Body of pancreas (tissue), 4 donors: ENCODE data around the gene METTL24. TPM values are rescaled to one million over a fixed set of nuclear protein-coding genes. Genes with fewer than 3 reads are reported as not detected.
"Not testable (repeated sequence)": the region's sequence is repeated elsewhere in the genome, so short reads cannot be mapped to it uniquely, and the experiment has no call there.

Experiments
- ATAC-seq: fragments of 150-250 bp; one replicate; pipeline ENCODE4 v1.9.1; 2016
- DNase-seq, 4 donors: peaks; one replicate each; pipeline ENCODE4 v3.0.0-alpha.2; 2019
- H3K27ac ChIP-seq, 4 donors: fragments of 200-600 bp; sonication (generic); 1 replicate in 3 of 4; 2 replicates in 1 of 4; pipeline versions ENCODE4 v1.5.1 to v1.6.1; 2016 to 2019; ENCODE audit warnings: mild to moderate bottlenecking in 1 of 4, mixed read lengths in 1 of 4, moderate library complexity in 1 of 4
- H3K27me3 ChIP-seq, 2 donors: fragments of 200-600 bp; sonication (generic); one replicate each; pipeline ENCODE4 v1.6.0; 2016; ENCODE audit warnings: mild to moderate bottlenecking in 1 of 2
- H3K36me3 ChIP-seq, 2 donors: fragments of 200-600 bp; sonication (generic); replicated peaks in 1 of 2; 2 replicates each; pipeline ENCODE4 v1.5.1; 2016; ENCODE audit warnings: low read depth in 2 of 2; ENCODE audit not compliant: insufficient read depth in 1 of 2
- H3K4me1 ChIP-seq: fragments of 200-600 bp; sonication (generic); one replicate; pipeline ENCODE4 v1.6.0; 2016
- H3K4me3 ChIP-seq, 2 donors: fragments of 200-600 bp; sonication (generic); 1 replicate in 1 of 2; 2 replicates in 1 of 2; pipeline ENCODE4 v1.5.1; 2016 to 2019
- H3K9me3 ChIP-seq, 3 donors: fragments of 200-600 bp; sonication (generic); 1 replicate in 2 of 3; 2 replicates in 1 of 3; pipeline ENCODE4 v1.5.1; 2016
- CTCF ChIP-seq, 7 experiments: fragments of 450-650 bp in 4 of 7; fragments of 200-600 bp in 3 of 7; sonication (generic) in 3 of 7; IDR thresholded peaks; one replicate each; pipeline ENCODE4 v1.5.1; 2016 to 2019; ENCODE audit warnings: antibody characterized with exemption in 7 of 7
- POLR2A ChIP-seq, 3 donors: fragments of 450-650 bp; IDR thresholded peaks; one replicate each; pipeline ENCODE4 v1.6.1; 2016; ENCODE audit warnings: antibody characterized with exemption in 3 of 3, mild to moderate bottlenecking in 2 of 3
- WGBS, 2 donors: methylation state at CpG; one replicate each; pipeline ENCODE4 v1.1.5; 2017; 5-methylcytosine and 5-hydroxymethylcytosine counted together
- intact Hi-C: fragments of 100-400 bp; cut with DNase I; formaldehyde crosslinking; loops from one replicate; pipeline ENCODE4 v1.15.1; 2023
- total RNA-seq, 2 donors: library from RNA; depleted of rRNA; stranded (reverse); fragments of >200 nt; gene quantifications; one replicate each; pipeline ENCODE4 v1.1.0, GENCODE V29; 2016

The METTL24 gene
- total RNA-seq, 2 donors from 2014 or later, result 2.3 to 4.0 TPM

DNA sequence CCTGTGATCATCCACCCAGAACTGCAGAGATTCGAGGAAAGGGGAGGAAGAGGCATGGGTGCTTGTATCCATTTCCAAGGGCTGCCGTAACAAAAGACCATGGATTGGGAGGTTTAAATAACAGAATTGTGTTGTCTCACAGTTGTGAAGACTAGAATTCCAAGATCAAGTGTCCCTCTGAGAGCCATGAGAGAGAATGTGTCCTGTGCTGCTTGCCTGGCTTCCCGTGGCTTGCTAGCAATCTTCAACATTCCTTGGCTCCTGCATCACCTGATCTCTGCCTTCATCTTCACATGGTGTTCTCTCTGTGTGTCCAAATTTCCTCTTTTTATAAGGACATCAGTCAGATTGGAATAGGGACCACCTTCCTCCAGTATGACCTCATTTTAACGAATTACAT lies 108.1 kb downstream of the METTL24 start:
- Histone ChIP-seq H3K27ac (no peak overlapping the region), H3K4me3 (no peak overlapping the region), H3K4me1 (no peaks in the 10 kb centered on the region), H3K9me3 (no peaks in the 10 kb centered on the region), H3K27me3 (no peaks in the 10 kb centered on the region), H3K36me3 (no peaks in the 10 kb centered on the region)
- WGBS, 2 donors, result 73 to 84% methylated on average over 4 of the region's 4 CpGs
- intact Hi-C loops, result no loop called here
- TF ChIP-seq POLR2A (IDR thresholded peaks at IDR 0.05) (no peak), CTCF (IDR thresholded peaks at IDR 0.05) (no peak)
- no peak for ATAC-seq
- no peak for DNase-seq

GRCh38 chr6:110246900-110247546 lies 111.1 kb downstream of the METTL24 start:
- 90 to 97% methylated on average over 3 of the region's 3 CpGs for WGBS, 2 donors
- Histone ChIP-seq H3K4me1 (no peaks in the 10 kb centered on the region), H3K27me3 (no peaks in the 10 kb centered on the region), H3K9me3 (no peaks in the 10 kb centered on the region), H3K4me3 (no peak overlapping the region), H3K27ac (no peak overlapping the region), H3K36me3 (no peaks in the 10 kb centered on the region)
- no peak for TF ChIP-seq POLR2A (IDR thresholded peaks at IDR 0.05)
- no peak for TF ChIP-seq CTCF (IDR thresholded peaks at IDR 0.05)
- intact Hi-C loops, result no loop called here
- DNase-seq (no peak), ATAC-seq (no peak)

- ATAC-seq, result no peak
- 95 to 99% methylated on average over 3 of the region's 3 CpGs for WGBS, 2 donors
- Histone ChIP-seq H3K4me1 (no peaks in the 10 kb centered on the region), H3K27me3 (no peaks in the 10 kb centered on the region), H3K9me3 (no peaks in the 10 kb centered on the region), H3K36me3 (no peaks in the 10 kb centered on the region), H3K27ac (no peak overlapping the region), H3K4me3 (no peak overlapping the region)
- intact Hi-C loops, result no loop called here
- no peak for TF ChIP-seq CTCF (IDR thresholded peaks at IDR 0.05)
- no peak for TF ChIP-seq POLR2A (IDR thresholded peaks at IDR 0.05)
- no peak for DNase-seq
Observed at GRCh38 chr6:110246378-110246777, 111.8 kb downstream of the METTL24 start.

GRCh38 chr6:110244621-110245020 lies 113.5 kb downstream of the METTL24 start:
- ATAC-seq, intact Hi-C loops, DNase-seq: not testable (repeated sequence)

GRCh38 chr6:110239526-110240274 lies 118.4 kb downstream of the METTL24 start:
- Histone ChIP-seq H3K27ac (no peak overlapping the region), H3K9me3 (no peaks in the 10 kb centered on the region), H3K4me3 (no peak overlapping the region), H3K4me1 (no peaks in the 10 kb centered on the region), H3K27me3 (no peaks in the 10 kb centered on the region), H3K36me3 (no peaks in the 10 kb centered on the region)
- intact Hi-C loops, result no loop called here
- ATAC-seq, result no peak
- WGBS, 2 donors, result 93% methylated on average over 1 of the region's 1 CpG
- no peak for TF ChIP-seq POLR2A (IDR thresholded peaks at IDR 0.05)
- no peak for TF ChIP-seq CTCF (IDR thresholded peaks at IDR 0.05)
- DNase-seq, result no peak

More at GRCh38 chr6:110244621-110245020, 113.5 kb downstream of the METTL24 start:
- H3K27me3 ChIP-seq, H3K4me1 ChIP-seq, H3K9me3 ChIP-seq, H3K36me3 ChIP-seq, H3K4me3 ChIP-seq, H3K27ac ChIP-seq: not testable (repeated sequence)
- 89 to 92% methylated on average over 3 of the region's 3 CpGs for WGBS, 2 donors

DNA sequence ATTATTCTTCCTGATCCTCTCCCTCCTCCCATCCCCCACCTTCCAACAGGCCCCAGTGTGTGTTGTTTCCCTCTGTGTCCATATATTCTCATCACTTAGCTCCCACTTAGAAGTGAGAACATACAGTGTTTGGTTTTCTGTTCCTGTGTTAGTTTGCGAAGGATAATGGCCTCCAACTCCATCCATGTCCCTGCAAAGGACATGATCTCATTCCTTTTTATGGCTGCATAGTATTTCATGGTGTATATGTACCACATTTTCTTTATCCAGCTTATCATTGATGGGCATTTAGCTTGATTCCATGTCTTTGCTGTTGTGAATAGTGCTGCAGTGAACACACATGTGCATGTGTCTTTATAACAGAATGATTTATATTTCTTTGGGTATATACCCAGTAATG lies 122.1 kb downstream of the METTL24 start:
- H3K4me3 ChIP-seq, DNase-seq, intact Hi-C loops, ATAC-seq, H3K27ac ChIP-seq, H3K36me3 ChIP-seq, H3K4me1 ChIP-seq, H3K9me3 ChIP-seq, H3K27me3 ChIP-seq: not testable (repeated sequence)
- WGBS, 2 donors, result 96% methylated on average over 1 of the region's 1 CpG
